ENCODE data around the gene SIL1. TPM values are rescaled to one million over a fixed set of nuclear protein-coding genes. Genes with fewer than 3 reads are reported as not detected.

The SIL1 gene
- total RNA-seq, 1 donor from 2014 or later, result 41.6 TPM

Other genes with a start within 250 kb of the SIL1 start
- gene MATR3, start 95.4 kb upstream of the SIL1 start, total RNA-seq, result 126 and 134 TPM in 2 replicates
- 64.2 and 75.3 TPM in 2 replicates for gene PAIP2, start 143.5 kb upstream of the SIL1 start, total RNA-seq
- gene SLC23A1, start 184.9 kb upstream of the SIL1 start, total RNA-seq, result not detected in 2 replicates
- gene MZB1, start 191.5 kb upstream of the SIL1 start, total RNA-seq, result 0.22 TPM in 1 of 2 replicates, not detected in the other
- gene PROB1, start 196.7 kb upstream of the SIL1 start, total RNA-seq, result 0.59 and 0.60 TPM in 2 replicates
- 4.5 and 5.2 TPM in 2 replicates for gene SPATA24, start 205.7 kb upstream of the SIL1 start, total RNA-seq
- 18.8 and 21.4 TPM in 2 replicates for gene DNAJC18, start 241.2 kb upstream of the SIL1 start, total RNA-seq